Measurements from ENCODE around the gene CAPRIN2.

CAPRIN2 gene

DNA sequence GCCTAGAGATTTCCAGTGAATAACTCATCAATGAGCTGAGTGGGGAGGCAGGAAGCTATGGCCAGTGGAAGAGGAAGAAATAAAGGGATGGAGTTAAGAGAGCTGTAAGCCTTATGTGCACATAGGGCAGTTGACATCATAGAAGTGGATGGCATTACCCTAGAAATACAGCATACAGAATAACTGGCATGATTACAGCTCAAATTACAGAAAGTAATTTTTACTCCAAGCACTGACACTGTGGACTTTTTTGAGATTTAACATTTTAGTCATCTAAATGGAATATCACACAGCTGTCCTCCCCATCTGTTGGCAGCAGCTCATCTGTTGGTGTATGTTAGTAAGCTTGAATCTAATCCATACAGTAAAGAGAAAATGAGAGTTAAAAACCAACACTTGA, 53.7 kb downstream of the CAPRIN2 start:
- DNase-seq (ENCODE audit: low read depth in 3 of 3): no peak

- no peak for DNase-seq (ENCODE audit: low read depth in 3 of 3)
These were observed 54.4 kb downstream of the CAPRIN2 start for GRCh38 chr12:30700216-30700900.

DNA sequence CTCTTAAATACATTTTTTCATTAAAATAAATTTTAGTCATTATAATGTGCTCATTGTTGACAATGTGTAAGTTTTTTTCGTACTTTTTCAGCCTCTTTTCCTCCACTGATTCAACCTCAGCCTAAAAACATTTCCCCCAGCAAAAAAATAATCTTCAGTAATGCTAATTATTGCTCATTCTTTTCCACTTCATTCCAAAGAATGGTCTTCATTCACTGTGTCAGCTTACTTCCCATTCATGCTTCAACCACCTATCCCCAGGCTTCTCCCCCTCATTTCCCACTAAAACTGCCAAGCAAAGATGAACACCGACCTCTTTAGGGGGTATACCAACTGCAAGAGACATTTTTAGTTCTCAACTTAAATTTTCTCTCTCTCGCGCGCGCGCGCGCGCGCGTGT, 56.4 kb downstream of the CAPRIN2 start:
- no peak for DNase-seq (ENCODE audit: low read depth in 3 of 3)

- DNase-seq (ENCODE audit: low read depth in 3 of 3): no peak
These were observed 57.8 kb downstream of the CAPRIN2 start for GRCh38 chr12:30696943-30697342.

DNA sequence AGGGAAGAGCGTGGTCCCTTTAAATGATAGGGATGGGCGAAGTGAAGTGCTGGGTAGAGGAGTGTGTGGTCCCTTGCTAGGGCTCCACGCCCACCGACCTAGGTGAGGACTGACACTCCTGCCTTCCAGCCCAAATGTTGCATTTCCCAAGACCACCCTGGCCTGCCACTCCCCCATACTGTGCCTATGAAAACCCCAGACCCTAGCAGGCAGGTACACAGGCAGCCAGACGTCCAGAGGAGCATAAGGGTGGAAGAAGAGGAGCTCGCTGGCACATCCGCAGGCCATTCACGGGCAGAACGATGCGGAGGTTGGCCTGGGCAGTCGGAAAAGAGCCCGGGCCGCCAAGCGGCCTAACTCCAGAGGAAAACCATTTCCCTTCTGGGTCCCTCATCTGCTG, 58.3 kb downstream of the CAPRIN2 start:
- no peak for DNase-seq (ENCODE audit: low read depth in 3 of 3)

DNA sequence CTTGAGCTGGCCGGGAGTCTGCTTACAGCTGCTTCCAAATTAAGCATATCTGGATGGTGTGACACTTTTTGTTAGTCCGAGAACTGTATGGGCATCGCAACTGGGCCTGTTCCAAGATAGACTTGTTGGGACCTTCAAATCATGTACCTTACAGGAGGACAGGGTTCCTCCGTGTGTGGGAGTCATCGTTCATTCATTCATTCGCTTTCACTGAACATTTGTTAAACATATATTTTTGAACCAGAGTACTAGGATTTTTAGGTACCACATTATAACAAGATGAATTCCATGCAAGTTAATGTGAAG, 58.7 kb downstream of the CAPRIN2 start:
- no peak for DNase-seq (ENCODE audit: low read depth in 3 of 3)

DNA sequence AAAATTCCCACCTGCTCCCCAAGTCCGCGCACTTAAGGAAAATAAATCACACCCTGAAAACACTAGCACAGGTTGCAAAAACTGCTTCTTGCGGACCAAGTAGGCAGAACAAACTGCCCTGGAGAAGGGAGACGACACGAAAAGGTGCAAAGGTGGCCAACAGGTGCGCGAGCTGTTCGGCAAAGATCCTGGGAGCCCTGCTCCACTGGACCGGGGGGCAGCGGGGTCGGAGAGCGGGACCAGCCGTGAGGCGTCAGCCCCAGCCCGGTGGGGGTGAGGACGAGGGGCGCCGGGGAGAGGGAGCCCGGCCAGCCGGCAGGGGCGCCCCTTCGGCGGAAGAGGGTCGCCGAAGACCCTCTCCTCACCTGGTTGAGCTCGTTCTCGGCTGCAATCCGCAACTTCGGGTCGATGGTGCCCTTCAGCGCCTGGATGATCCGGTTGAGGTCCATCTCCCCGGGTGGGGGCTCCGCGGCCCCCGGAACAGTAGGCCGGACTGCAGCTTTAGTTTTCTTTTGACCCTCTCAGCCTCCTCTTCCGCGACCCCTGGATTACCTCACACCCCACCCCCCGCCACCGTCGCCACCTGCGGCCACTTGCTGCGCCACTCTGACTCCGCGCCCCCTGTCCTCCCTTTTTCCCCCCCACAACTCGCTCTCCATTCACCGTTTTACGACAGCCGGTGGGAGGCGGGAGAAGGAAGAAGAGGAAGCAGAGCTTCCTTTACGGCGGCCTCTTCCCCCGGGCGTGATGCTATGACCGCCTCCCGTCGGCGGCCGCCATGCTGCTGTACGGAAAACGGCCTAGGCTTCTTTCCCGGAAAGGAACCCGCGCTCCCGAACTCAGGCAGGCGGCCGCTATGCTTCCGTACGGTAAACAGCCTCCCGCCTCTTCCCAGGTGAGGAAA, 59.3 kb downstream of the CAPRIN2 start, which contains the start of gene IPO8:
Gene IPO8, minus strand, starts transcription at position 671 of the 904 bp plus-strand sequence. Its CDS starts 222 bp downstream, at position 449.
- DNase-seq (ENCODE audit: low read depth in 3 of 3): peak; percentile 74 to 87 (median 77)

DNA sequence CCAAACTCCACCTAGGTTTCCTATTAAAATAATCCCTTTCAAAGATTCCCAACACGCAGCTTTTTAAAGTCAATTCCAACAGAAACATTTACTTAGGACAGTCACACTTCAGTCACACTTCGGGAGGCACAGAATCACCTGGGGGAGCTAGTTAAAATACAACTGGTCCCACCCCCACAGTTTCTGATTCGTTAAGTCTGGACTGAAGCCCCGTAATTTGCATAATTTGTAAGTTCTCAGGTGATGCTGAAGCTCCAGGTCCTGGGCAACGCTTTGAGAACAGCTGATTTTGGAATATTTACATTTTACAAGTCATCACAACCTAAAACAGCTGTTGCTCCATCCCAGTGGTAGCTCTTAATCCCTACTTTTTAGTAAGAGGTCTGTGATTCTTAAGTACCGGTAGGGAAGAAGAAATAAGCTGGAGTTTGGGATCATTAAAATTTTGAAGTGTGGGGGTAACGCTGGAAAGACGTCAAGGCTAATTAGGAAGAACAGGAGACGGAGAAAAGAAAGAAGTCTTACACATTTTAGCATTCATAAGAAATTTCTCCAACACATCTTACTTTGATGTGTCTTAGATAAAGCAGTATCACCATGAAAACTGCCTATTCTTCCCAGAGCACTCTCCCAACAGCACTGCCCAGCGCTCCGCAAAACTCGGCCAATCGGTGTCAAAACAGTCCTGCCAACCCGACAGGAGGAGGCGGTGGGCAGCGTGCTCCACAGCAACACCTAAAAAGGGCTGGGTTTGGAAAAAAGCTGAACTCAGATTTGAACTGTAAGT, 60.1 kb downstream of the CAPRIN2 start:
- no peak for DNase-seq (ENCODE audit: low read depth in 3 of 3)

GRCh38 chr12:30692470-30692869, 62.3 kb downstream of the CAPRIN2 start:
- no peak for DNase-seq (ENCODE audit: low read depth in 3 of 3)

- no peak for DNase-seq (ENCODE audit: low read depth in 3 of 3)
These were observed 63.5 kb downstream of the CAPRIN2 start for GRCh38 chr12:30691122-30691879.

DNA sequence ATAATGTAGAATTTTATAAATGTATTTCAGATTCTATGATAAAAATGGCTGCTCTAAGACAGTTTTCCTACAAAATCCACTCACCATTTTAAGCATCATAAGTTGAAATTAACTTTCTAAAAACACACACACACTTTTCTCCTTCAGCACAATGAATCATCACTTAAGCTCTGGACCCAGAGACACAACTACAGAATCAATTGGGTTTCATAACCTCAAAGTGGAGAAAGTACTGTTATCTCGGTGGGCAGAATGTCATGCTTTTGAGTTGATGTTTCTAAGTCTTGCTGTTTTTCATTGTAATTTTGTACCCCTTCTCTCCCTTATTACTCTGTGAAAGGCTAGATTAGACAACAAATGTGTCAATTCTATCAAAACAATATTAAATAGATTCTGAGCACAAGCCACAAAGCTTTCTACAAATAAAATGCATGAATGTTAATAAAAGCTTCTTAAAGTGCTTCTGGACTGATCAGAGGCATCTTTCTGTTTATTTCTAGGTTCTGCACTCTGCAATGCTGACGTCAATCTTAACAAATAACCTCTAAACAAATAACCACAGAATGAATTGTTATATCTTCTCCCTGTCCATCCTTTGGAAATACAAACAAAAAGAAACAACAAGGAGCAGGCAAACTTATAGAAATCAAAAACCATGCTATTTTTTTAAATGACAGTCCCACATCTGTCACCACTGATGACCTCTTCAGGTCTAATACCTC, 67.3 kb downstream of the CAPRIN2 start:
- no peak for DNase-seq (ENCODE audit: low read depth in 3 of 3)

DNA sequence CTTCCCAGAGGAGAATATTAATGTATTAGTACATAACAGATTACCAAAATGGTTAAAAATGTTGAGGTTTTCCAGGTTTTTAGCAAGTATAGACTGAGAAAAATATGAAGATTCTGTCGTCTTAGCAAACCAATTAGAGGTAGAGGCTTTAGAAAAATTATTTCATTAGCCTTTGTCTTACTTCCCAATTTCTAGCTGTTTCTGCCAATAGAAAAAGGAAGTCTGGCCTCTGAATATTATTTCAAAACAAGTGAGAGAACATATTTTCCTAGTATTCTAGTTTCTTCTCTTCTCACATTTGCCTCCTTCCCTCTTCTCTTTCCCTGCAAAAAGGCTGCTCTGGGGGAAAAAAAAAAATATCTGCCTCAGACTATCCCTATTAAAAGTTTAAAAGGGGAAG, 75.5 kb downstream of the CAPRIN2 start:
- no peak for DNase-seq (ENCODE audit: low read depth in 3 of 3)

DNA sequence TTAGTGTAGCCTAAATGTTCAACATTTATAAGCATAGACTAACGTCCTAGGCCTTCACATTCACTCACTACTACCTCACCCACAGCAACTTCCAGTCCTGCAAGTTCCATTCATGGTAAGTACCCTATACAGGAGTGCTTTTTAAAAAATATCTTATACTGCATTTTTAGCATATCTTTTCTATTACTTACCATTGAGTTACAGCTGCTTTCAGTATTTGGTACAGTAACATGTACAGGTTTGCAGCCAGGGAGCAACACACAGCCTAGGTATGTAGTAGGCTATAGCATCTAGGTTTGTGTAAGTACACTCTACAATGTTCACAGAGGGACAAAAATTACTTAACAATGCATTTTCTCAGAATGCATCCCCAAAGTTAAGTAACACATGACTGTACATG, 76.5 kb downstream of the CAPRIN2 start:
- no peak for DNase-seq (ENCODE audit: low read depth in 3 of 3)

DNA sequence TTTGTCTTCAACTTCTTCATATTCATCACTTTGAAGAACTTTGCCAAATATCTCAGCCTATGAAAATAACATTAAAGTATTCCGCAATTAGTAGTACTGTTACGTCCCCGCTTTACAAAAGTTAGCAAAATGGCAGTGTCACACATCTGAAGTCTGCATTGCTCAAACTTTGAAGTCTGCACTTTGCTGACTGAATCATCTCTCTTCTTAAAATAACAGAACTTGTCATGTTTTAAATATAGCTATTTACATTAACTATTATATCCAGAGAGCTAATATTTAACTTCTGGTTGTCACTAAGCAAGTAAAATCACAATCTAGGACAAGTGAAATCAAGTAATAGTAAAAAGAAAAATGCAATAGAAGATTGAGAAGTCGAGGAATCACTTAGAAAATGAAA, 93.5 kb downstream of the CAPRIN2 start:
- DNase-seq (ENCODE audit: low read depth in 3 of 3): no peak
